Measurements from ENCODE around the gene PITPNM3. TPM values are rescaled to one million over a fixed set of nuclear protein-coding genes. Genes with fewer than 3 reads are reported as not detected.

The PITPNM3 gene
- total and polyA plus RNA-seq, 2 of the 13 experiments (the other 11 are each of a cell fraction or from before 2014, with no cell fraction given): 0.13 to 0.29 TPM

DNA sequence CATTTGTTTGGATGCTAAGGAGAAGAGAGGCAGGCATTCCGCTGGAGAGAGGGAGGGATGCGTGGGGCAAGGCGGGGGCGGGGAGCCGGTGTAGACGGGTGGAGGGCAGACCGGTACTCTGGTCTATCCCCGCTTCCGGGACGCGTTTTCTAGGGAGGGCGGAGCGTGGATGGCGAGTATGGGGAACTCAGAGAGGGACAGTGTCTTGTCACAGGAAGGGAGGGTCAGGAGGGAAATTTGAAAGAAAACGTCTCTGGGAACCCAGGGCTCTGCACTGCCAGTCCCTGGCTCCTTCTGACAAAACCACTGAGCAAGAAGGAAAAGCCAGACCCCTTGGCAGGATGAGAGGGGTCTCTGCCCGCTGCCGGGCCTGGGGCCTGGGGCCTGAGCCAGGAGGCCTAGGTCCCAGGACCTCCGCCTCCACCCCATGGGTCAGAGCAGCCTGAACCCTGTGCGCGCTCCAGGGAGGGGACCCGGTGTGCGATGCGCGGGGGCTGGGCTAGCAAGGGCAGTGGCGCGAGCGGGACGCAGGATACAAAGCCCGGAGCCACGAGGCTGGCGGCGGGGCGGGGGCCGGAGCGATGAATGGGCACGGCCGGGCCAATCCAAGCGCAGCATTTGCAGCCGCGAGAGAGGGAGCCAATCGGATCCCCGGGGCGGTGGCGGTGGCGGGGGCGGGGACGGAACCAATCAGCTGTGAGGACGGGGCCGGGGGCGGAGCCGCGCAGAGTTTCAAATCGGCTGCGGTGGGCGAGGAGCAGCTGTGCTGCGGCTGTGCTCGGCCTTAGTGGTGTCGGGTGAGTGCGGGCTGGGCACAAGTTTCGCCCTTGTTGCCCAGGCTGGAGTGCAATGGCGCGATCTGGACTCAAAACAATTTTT lies 112.4 kb downstream of the PITPNM3 start, which contains the start of gene PIMREG (continued):
- peak; percentile 62 for TF ChIP-seq TAF1 (CRISPR knock-in tag; IDR thresholded peaks at IDR 0.05)
- TF ChIP-seq KLF16 (CRISPR knock-in tag; IDR thresholded peaks at IDR 0.05): peak in 1 of 2 experiments; percentile 83; a peak in 2 of 4 replicates
- TF ChIP-seq, protein P1, sequence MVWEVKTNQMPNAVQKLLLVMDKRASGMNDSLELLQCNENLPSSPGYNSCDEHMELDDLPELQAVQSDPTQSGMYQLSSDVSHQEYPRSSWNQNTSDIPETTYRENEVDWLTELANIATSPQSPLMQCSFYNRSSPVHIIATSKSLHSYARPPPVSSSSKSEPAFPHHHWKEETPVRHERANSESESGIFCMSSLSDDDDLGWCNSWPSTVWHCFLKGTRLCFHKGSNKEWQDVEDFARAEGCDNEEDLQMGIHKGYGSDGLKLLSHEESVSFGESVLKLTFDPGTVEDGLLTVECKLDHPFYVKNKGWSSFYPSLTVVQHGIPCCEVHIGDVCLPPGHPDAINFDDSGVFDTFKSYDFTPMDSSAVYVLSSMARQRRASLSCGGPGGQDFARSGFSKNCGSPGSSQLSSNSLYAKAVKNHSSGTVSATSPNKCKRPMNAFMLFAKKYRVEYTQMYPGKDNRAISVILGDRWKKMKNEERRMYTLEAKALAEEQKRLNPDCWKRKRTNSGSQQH (CRISPR knock-in tag; IDR thresholded peaks at IDR 0.05; ENCODE audit: low read depth): no peak; the same call in 1 of the 2 replicates
- no peak for TF ChIP-seq ZNF777 (CRISPR knock-in tag; IDR thresholded peaks at IDR 0.05)
- TF ChIP-seq ZFY (CRISPR knock-in tag; IDR thresholded peaks at IDR 0.05): peak; percentile 76; the same call in 1 of the 2 replicates
- TF ChIP-seq ATM (IDR thresholded peaks at IDR 0.05; ENCODE audit: borderline replicate concordance): no peak
- no peak for TF ChIP-seq EP300 (IDR thresholded peaks at IDR 0.05; ENCODE audit: low read depth in 2 of 2, low read length in 2 of 2)
- peak; percentile 10; the same call in 1 of the 2 replicates for TF ChIP-seq EP300 (CRISPR knock-in tag; IDR thresholded peaks at IDR 0.05; ENCODE audit: borderline replicate concordance)
- no peak for TF ChIP-seq RFX5 (IDR thresholded peaks at IDR 0.05; ENCODE audit: low read depth, low read length)
- no peak for TF ChIP-seq GTF2F1 (IDR thresholded peaks at IDR 0.05; ENCODE audit: low read length)
- TF ChIP-seq MTF2 (CRISPR knock-in tag; IDR thresholded peaks at IDR 0.05; ENCODE audit: borderline replicate concordance): no peak
- TF ChIP-seq ZNF296 (CRISPR knock-in tag; conservative IDR thresholded peaks at IDR 0.05): no peak
- peak; percentile 73 for TF ChIP-seq ZBTB14 (CRISPR knock-in tag; IDR thresholded peaks at IDR 0.05)
- TF ChIP-seq ZNF567 (CRISPR knock-in tag; IDR thresholded peaks at IDR 0.05; ENCODE audit: borderline replicate concordance): no peak
- no peak for TF ChIP-seq NFE2L2 (IDR thresholded peaks at IDR 0.05; ENCODE audit: low read length)
- TF ChIP-seq NFRKB (IDR thresholded peaks at IDR 0.05): no peak
- no peak for TF ChIP-seq ZNF790 (CRISPR knock-in tag; IDR thresholded peaks at IDR 0.05; ENCODE audit: borderline replicate concordance)
- TF ChIP-seq ZNF839 (CRISPR knock-in tag; IDR thresholded peaks at IDR 0.05; ENCODE audit: borderline replicate concordance): peak; percentile 74; the same call in 1 of the 2 replicates
- TF ChIP-seq ZNF10 (CRISPR knock-in tag; IDR thresholded peaks at IDR 0.05; ENCODE audit: borderline replicate concordance, low read depth): no peak
- TF ChIP-seq SP5 (CRISPR knock-in tag; IDR thresholded peaks at IDR 0.05; ENCODE audit: borderline replicate concordance, low read depth): peak; percentile 53; the same call in 1 of the 2 replicates
- TF ChIP-seq ZNF431 (CRISPR knock-in tag; IDR thresholded peaks at IDR 0.05; ENCODE audit: borderline replicate concordance, low read depth): no peak
- no peak for TF ChIP-seq GMEB2 (CRISPR knock-in tag; IDR thresholded peaks at IDR 0.05; ENCODE audit: low read depth)
- TF ChIP-seq RELA (CRISPR knock-in tag; IDR thresholded peaks at IDR 0.05): no peak
- peak; percentile 97 for TF ChIP-seq ARNT2 (CRISPR knock-in tag; IDR thresholded peaks at IDR 0.05; ENCODE audit: low read depth)
- TF ChIP-seq ZC3H4 (CRISPR knock-in tag; IDR thresholded peaks at IDR 0.05; ENCODE audit: borderline replicate concordance): 0 out of 2 replicates have a peak, but pooled peaks have one; percentile 64
- TF ChIP-seq THAP8 (CRISPR knock-in tag; IDR thresholded peaks at IDR 0.05; ENCODE audit: borderline replicate concordance): no peak
- peak; percentile 63; the same call in 1 of the 2 replicates for TF ChIP-seq KDM3A (CRISPR knock-in tag; IDR thresholded peaks at IDR 0.05; ENCODE audit: low read depth)

All from HepG2 (cell line).